HepG2 (cell line): ENCODE measurements around the gene ITIH1. TPM values are rescaled to one million over a fixed set of nuclear protein-coding genes. Genes with fewer than 3 reads are reported as not detected.
A peak's percentile ranks its signal among the peaks of the same experiment; 100 is the strongest.

Experiments used
- CCAR2 ChIP-seq: fragments of 200-400 bp; formaldehyde crosslinking; optimal IDR thresholded peaks from 2 replicates; pipeline ENCODE3; 2018; ENCODE audit warnings: low read depth, mild to moderate bottlenecking, low read length, moderate library complexity
- FOSL1 ChIP-seq: sonication (generic); formaldehyde crosslinking; IDR thresholded peaks from 2 replicates; pipeline ENCODE4 v1.9.0; 2021; ENCODE audit warnings: missing genetic modification reagents, borderline replicate concordance
- IKZF4 ChIP-seq: sonication (generic); formaldehyde crosslinking; IDR thresholded peaks from 2 replicates; pipeline ENCODE4 v1.5.1; 2020; ENCODE audit warnings: borderline replicate concordance, mild to moderate bottlenecking, low read depth, missing genetic modification reagents; ENCODE audit errors: not compliant biosample characterization
- MZF1 ChIP-seq: sonication (generic); formaldehyde crosslinking; IDR thresholded peaks from 2 replicates; pipeline ENCODE4 v1.8.1; 2023; ENCODE audit warnings: mild to moderate bottlenecking, missing genetic modification reagents, borderline replicate concordance
- RARA ChIP-seq: IDR thresholded peaks from 2 replicates; pipeline ENCODE4 v1.6.1; 2016; ENCODE audit warnings: missing genetic modification reagents, missing compliant biosample characterization
- RBFOX2 ChIP-seq: fragments of 200-400 bp; formaldehyde crosslinking; IDR thresholded peaks from 2 replicates; pipeline ENCODE4 v1.6.1; 2017; ENCODE audit warnings: low read depth, mild to moderate bottlenecking, low read length
- SMAD3 ChIP-seq: sonication (generic); formaldehyde crosslinking; IDR thresholded peaks from 2 replicates; pipeline ENCODE4 v1.4.0; 2020; ENCODE audit warnings: missing genetic modification reagents
- ZBTB7A ChIP-seq: sonication (generic); formaldehyde crosslinking; IDR thresholded peaks from 2 replicates; pipeline ENCODE4 v1.8.0; 2022; ENCODE audit warnings: mild to moderate bottlenecking, missing genetic modification reagents
- ZFP82 ChIP-seq: sonication (generic); formaldehyde crosslinking; IDR thresholded peaks from 2 replicates; pipeline ENCODE4 v1.5.1; 2020; ENCODE audit warnings: mild to moderate bottlenecking, missing genetic modification reagents, borderline replicate concordance
- ZNF337 ChIP-seq: sonication (generic); formaldehyde crosslinking; IDR thresholded peaks from 2 replicates; pipeline ENCODE4 v1.5.1; 2020; ENCODE audit warnings: missing genetic modification reagents, low read depth, mild to moderate bottlenecking, borderline replicate concordance
- ZNF44 ChIP-seq: sonication (generic); formaldehyde crosslinking; IDR thresholded peaks from 2 replicates; pipeline ENCODE4 v1.5.1; 2020; ENCODE audit warnings: mild to moderate bottlenecking, missing genetic modification reagents
- ZNF549 ChIP-seq: sonication (generic); formaldehyde crosslinking; IDR thresholded peaks from 2 replicates; pipeline ENCODE4 v1.5.0; 2020; ENCODE audit warnings: missing genetic modification reagents
- ZNF615 ChIP-seq: sonication (generic); formaldehyde crosslinking; IDR thresholded peaks from 2 replicates; pipeline ENCODE4 v1.5.0; 2020; ENCODE audit warnings: mild to moderate bottlenecking, missing genetic modification reagents, borderline replicate concordance
- polyA plus RNA-seq, 8 experiments: library from polyadenylated mRNA; depleted of rRNA in 3 of 8; stranded (reverse) in 7 of 8; unstranded in 1 of 8; fragments of >200 nt; fragmentation: Illumina TruSeq in 4 of 8; extraction: Trizol in 4 of 8; gene quantifications; 2 replicates each; pipeline versions ENCODE4 v1.2.1 to v1.2.3, GENCODE V29; 2011 to 2016; ENCODE audit warnings: low read depth in 4 of 8, missing spikeins in 1 of 8, mixed read lengths in 1 of 8; ENCODE audit not compliant: insufficient read depth in 1 of 8
- total RNA-seq, 5 experiments: library from RNA; depleted of rRNA; stranded (reverse); fragments of >200 nt; fragmentation: Illumina TruSeq; extraction: Trizol; gene quantifications; 2 replicates each; pipeline ENCODE4 v1.2.3, GENCODE V29; 2016; ENCODE audit warnings: low read depth in 1 of 5
- TF ChIP-seq, protein P1 (sequence below): sonication (generic); formaldehyde crosslinking; IDR thresholded peaks from 2 replicates; pipeline ENCODE4 v1.4.0; 2020; ENCODE audit warnings: low read depth, missing genetic modification reagents
- TF ChIP-seq, protein P2 (sequence below): sonication (generic); formaldehyde crosslinking; conservative IDR thresholded peaks from 2 replicates; pipeline ENCODE4 v1.4.0; 2020; ENCODE audit warnings: missing genetic modification reagents
- TF ChIP-seq, protein P3 (sequence below): sonication (generic); formaldehyde crosslinking; IDR thresholded peaks from 2 replicates; pipeline ENCODE4 v1.5.0; 2020; ENCODE audit warnings: mild to moderate bottlenecking, missing genetic modification reagents, borderline replicate concordance
- TF ChIP-seq, protein P4 (sequence below): sonication (generic); formaldehyde crosslinking; IDR thresholded peaks from 2 replicates; pipeline ENCODE4 v1.4.0; 2020; ENCODE audit warnings: low read depth, mild to moderate bottlenecking, missing genetic modification reagents

Gene ITIH1
- total and polyA plus RNA-seq, 2 of the 13 experiments (the other 11 are each of a cell fraction or from before 2014, with no cell fraction given), result 12.3 to 19.6 TPM

DNA sequence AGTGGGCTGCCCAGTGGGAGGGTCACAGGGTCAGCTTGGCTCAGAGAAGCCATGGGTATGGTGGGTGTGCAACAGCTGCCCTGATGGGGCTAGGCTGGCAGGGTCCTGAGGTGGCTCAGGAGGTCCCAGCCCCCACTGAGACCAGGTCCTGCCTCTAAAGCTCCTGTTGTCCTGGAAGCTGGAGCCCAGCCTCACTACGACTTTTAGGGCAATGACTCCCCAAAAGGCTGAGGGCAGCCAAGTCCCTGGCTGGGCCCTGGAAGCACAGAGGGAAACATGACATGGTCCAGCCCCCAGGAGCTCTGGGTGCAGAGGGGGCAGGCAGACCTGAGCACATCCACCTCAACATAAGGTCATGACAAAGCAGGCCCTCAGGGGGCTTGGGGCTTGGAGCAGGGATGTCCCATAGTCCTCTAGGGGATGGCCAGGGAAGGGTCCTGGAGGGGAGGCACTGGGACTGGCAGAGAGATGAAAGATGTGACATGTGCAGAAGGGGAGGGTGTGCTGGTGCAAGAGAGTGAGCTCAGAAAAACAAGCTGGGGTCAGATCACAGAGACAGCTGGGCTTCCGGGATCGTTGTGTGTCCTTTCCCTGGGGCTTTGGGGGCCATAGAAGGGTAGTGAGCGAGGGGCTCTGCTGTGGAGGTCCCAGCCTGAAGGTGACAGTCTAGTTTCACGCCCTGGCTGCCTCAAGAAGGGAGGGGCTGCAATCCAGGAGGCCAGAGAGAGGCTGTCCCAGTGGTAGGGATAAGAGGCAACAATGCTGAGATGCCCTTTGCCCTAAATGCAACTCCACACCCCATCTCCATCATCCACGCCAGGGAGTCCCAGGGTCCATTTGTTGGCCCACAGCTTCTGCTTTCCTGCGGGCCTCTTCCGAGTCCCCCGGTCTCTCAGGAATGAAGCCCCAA, 16.6 kb downstream of the ITIH1 start (continued):
- TF ChIP-seq, protein P1, sequence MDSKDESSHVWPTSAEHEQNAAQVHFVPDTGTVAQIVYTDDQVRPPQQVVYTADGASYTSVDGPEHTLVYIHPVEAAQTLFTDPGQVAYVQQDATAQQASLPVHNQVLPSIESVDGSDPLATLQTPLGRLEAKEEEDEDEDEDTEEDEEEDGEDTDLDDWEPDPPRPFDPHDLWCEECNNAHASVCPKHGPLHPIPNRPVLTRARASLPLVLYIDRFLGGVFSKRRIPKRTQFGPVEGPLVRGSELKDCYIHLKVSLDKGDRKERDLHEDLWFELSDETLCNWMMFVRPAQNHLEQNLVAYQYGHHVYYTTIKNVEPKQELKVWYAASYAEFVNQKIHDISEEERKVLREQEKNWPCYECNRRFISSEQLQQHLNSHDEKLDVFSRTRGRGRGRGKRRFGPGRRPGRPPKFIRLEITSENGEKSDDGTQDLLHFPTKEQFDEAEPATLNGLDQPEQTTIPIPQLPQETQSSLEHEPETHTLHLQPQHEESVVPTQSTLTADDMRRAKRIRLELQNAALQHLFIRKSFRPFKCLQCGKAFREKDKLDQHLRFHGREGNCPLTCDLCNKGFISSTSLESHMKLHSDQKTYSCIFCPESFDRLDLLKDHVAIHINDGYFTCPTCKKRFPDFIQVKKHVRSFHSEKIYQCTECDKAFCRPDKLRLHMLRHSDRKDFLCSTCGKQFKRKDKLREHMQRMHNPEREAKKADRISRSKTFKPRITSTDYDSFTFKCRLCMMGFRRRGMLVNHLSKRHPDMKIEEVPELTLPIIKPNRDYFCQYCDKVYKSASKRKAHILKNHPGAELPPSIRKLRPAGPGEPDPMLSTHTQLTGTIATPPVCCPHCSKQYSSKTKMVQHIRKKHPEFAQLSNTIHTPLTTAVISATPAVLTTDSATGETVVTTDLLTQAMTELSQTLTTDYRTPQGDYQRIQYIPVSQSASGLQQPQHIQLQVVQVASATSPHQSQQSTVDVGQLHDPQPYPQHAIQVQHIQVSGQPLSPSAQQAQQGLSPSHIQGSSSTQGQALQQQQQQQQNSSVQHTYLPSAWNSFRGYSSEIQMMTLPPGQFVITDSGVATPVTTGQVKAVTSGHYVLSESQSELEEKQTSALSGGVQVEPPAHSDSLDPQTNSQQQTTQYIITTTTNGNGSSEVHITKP (CRISPR knock-in tag), result no peak
- TF ChIP-seq RARA (CRISPR knock-in tag) (0 out of 2 replicates have a peak, but pooled peaks have one; percentile 11), FOSL1 (CRISPR knock-in tag) (no peak), ZNF549 (no peak), ZNF337 (CRISPR knock-in tag) (0 out of 2 replicates have a peak, but pooled peaks have one; percentile 27), ZNF615 (CRISPR knock-in tag) (no peak), CCAR2 (no peak), MZF1 (peak; percentile 81; the same call in 1 of the 2 replicates), IKZF4 (CRISPR knock-in tag) (peak; percentile 5), SMAD3 (CRISPR knock-in tag) (no peak), RBFOX2 (no peak; the same call in 1 of the 2 replicates), ZFP82 (CRISPR knock-in tag) (0 out of 2 replicates have a peak, but pooled peaks have one; percentile 39), ZBTB7A (peak; percentile 77; the same call in 1 of the 2 replicates), ZNF44 (0 out of 2 replicates have a peak, but pooled peaks have one; percentile 50)
- TF ChIP-seq, protein P2, sequence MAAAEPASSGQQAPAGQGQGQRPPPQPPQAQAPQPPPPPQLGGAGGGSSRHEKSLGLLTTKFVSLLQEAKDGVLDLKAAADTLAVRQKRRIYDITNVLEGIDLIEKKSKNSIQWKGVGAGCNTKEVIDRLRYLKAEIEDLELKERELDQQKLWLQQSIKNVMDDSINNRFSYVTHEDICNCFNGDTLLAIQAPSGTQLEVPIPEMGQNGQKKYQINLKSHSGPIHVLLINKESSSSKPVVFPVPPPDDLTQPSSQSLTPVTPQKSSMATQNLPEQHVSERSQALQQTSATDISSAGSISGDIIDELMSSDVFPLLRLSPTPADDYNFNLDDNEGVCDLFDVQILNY (CRISPR knock-in tag), result no peak
- TF ChIP-seq, protein P3, sequence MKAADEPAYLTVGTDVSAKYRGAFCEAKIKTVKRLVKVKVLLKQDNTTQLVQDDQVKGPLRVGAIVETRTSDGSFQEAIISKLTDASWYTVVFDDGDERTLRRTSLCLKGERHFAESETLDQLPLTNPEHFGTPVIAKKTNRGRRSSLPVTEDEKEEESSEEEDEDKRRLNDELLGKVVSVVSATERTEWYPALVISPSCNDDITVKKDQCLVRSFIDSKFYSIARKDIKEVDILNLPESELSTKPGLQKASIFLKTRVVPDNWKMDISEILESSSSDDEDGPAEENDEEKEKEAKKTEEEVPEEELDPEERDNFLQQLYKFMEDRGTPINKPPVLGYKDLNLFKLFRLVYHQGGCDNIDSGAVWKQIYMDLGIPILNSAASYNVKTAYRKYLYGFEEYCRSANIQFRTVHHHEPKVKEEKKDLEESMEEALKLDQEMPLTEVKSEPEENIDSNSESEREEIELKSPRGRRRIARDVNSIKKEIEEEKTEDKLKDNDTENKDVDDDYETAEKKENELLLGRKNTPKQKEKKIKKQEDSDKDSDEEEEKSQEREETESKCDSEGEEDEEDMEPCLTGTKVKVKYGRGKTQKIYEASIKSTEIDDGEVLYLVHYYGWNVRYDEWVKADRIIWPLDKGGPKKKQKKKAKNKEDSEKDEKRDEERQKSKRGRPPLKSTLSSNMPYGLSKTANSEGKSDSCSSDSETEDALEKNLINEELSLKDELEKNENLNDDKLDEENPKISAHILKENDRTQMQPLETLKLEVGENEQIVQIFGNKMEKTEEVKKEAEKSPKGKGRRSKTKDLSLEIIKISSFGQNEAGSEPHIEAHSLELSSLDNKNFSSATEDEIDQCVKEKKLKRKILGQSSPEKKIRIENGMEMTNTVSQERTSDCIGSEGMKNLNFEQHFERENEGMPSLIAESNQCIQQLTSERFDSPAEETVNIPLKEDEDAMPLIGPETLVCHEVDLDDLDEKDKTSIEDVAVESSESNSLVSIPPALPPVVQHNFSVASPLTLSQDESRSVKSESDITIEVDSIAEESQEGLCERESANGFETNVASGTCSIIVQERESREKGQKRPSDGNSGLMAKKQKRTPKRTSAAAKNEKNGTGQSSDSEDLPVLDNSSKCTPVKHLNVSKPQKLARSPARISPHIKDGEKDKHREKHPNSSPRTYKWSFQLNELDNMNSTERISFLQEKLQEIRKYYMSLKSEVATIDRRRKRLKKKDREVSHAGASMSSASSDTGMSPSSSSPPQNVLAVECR (CRISPR knock-in tag), result peak; percentile 34; the same call in 1 of the 2 replicates
- TF ChIP-seq, protein P4, sequence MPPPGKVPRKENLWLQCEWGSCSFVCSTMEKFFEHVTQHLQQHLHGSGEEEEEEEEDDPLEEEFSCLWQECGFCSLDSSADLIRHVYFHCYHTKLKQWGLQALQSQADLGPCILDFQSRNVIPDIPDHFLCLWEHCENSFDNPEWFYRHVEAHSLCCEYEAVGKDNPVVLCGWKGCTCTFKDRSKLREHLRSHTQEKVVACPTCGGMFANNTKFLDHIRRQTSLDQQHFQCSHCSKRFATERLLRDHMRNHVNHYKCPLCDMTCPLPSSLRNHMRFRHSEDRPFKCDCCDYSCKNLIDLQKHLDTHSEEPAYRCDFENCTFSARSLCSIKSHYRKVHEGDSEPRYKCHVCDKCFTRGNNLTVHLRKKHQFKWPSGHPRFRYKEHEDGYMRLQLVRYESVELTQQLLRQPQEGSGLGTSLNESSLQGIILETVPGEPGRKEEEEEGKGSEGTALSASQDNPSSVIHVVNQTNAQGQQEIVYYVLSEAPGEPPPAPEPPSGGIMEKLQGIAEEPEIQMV (CRISPR knock-in tag), result no peak
